HPDE6-E6E7 (cell line): ENCODE results near the gene PARP1.

Experiments
- DNase-seq: peaks from one replicate; pipeline ENCODE4 v3.0.0; 2011; ENCODE audit warnings: missing footprints; ENCODE audit errors: extremely low spot score

Gene PARP1

DNA sequence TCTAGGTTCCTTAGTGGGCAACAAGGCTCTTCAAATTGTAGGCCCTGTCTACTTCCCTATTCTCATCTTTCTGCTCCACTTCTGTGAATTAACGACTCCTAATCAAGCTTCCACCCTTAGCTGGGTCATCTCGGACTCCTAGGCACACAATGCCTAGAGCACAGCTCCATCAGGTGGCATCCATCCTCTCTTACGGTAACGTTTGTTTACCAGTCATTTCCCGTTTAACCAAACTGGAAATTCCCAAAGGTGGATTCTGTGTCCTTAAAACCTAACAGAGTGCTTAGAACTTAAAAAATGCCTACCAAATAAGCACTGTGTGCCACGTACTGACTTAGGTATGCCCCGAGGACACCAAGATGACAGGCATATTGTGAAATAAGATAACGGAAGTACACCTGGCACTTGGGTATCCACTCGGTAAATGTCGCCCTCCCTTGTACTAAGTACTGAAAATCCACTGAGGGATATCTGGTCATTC is 1.5 kb downstream of the PARP1 start:
- DNase-seq, result peak; percentile 33

DNA sequence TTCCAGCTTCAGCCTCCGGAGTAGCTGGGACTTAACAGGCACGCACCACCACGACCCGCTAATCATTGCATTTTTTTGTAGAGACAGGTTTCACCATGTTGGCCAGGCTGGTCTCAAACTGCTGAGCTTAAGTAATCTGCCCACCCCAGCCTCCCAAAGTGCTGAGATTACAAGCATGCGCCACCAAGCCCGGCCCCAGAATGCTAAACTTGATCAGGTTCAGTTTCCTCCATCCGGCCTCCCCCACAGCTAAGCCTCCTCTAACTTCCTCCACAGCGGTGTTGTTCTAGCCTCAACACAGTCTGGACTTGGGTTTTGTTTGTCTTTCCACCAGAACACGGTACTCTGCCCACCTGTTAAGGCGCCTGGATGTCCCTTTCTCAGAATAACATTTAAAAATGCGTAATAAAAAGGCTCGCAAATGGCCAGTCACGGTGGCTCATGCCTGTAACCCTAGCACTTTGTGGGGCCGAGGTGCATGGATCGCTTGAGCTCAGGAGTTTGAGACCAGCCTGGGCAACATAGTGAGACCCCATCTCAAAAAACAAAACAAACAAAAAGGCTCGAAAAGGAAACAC is 2.4 kb downstream of the PARP1 start:
- no peak for DNase-seq

DNA sequence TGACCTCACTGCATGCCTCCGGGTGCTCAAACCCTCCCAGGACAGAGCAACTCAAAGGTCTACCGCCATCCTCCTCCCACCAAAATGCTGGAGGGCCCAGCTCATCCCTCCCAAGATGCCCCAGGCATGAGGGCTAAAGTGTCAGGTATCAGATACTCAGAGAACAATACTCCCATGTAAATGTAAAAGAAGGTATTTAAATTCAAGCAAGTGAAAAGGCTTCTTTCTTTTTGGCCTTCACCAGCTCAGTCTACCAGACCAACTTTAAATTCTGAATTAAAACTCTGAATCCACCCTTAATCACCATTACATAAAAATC is 3.0 kb downstream of the PARP1 start:
- DNase-seq, result no peak

DNA sequence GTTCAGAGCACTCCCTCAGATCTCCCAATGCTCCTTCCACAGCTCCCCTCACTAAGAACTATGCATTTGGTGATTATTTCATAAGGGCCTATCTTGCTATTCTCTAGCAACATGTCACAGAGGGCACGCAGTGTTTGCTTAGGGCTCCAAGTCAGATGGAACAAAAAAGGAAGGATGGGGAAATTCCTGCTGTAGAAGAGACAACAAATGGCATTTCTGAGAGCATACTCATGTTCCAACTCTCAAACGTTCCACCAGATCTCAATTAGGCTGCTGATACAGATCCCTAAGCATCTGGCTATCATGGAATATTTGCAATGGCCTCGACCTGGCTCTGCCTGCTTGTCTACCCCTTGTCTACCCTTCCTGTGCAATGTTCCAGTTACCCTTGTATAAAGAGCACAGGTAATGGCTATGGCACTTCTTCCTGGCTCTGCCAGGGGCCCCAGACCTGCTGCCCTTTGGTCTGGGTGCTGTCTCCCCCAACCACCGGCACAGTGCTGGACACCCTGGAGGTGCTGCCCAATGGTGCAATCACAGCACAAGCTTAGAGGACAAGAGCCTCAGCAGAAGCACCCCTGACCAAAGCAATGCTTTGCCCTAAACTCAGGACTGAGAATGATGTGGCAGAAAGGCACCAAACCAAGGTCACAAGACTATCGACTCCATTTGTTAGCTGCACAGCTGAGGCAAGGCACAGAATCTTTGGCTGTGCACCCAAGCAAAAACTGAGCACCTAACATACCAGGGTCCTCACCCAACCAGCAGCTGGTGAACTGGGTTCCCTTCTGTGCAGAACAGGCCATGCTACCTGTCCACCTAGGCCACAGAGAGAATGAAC is 3.6 kb downstream of the PARP1 start:
- no peak for DNase-seq

DNA sequence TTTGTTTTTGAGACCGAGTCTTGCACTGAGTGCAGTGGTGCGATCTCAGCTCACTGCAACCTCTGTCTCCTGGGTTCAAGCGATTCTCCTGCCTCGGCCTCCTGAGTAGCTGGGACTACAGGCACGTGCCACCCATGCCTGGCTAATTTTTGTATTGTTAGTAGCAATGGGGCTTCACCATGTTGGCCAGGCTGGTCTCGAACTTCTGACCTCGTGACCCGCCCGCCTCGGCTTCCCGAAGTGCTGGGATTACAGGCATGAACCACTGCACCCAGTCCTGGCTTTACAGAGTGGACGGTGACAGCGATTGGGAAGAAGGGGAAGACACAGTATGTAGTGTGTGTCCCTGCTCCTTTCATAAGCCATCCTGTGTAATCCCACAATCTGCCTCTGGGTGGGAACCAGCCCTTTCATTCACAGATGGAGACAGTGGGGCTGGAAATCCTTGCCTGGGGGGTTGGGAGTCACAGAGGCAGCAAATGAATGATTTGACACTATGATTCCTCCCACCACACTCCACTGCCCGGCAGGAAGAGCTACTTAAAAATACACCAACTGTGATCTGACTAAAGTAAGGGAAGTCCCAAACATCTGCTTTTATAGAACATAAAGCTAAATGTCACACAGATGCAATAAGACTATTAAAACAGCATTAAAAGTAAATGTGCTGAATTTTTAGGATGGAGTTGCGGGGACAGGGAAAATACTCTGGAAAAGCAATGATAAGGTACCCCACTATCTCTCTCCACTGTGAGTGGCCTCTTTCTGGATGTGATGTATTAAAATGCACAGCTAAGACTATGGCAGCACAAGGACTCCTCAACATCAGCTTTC is 4.5 kb downstream of the PARP1 start:
- no peak for DNase-seq

DNA sequence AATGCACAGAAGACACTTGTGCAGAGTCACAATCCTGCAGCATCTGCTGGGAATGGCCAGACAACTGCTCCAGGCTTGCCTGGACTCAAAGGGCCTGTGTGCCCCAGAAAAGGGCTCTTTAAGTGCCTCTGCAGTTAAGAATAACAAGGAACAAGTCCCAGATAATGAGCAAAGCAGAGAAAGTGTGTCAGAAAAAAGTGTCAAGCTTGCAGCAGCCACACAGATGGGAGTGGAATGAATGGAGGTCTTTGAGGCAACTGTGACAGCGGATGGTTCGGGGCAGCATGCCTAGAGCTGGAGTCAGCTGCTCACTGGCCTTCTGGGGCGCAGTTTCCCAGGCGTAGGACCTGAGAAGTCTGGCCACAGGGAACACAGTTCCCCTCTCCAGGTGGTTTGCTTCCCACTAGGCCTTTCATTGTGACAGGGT is 5.1 kb downstream of the PARP1 start:
- DNase-seq, result no peak

DNA sequence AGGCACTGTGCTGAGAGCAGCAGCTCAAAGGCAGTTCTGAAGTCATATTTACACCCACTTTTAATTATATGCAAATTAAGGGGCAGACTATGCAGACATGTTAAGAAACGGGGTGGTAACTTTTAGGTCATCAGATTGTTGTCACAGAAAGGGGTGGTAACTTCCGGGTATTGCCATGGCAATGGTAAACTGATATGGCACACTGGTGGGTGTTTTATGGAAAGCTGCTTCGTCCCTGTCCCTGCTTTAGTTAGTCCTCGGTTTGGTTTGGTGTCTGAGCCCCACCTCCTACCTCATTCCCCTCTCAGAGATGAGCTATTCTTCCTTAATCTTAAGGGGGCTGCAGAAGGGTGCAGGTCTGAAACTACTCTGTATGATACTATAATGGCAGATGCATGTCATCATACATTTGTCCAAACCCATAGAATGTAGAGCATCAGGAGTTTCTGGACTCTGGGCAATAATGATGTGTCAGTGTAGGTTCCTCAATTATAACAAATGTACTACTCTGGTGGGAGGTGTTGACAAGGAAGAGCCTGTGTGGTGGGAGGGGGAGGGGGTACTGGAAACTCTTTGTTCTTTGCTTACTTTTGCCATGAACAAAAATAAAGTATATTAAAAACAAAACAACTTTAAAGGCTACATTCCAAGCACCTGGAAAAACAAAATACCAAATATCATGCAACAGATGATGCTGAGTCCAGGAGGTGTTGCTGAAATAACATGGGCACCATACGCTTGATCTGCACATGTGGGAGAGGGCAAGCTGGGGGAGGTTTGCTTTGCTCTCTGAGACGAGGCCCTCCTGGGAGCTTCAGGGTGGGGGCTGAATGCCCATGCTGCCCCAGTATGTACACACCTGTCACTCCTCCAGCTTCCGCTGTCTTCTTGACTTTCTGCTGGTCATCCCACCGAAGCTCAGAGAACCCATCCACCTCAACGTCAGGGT is 6.3 kb downstream of the PARP1 start:
- DNase-seq, result no peak

DNA sequence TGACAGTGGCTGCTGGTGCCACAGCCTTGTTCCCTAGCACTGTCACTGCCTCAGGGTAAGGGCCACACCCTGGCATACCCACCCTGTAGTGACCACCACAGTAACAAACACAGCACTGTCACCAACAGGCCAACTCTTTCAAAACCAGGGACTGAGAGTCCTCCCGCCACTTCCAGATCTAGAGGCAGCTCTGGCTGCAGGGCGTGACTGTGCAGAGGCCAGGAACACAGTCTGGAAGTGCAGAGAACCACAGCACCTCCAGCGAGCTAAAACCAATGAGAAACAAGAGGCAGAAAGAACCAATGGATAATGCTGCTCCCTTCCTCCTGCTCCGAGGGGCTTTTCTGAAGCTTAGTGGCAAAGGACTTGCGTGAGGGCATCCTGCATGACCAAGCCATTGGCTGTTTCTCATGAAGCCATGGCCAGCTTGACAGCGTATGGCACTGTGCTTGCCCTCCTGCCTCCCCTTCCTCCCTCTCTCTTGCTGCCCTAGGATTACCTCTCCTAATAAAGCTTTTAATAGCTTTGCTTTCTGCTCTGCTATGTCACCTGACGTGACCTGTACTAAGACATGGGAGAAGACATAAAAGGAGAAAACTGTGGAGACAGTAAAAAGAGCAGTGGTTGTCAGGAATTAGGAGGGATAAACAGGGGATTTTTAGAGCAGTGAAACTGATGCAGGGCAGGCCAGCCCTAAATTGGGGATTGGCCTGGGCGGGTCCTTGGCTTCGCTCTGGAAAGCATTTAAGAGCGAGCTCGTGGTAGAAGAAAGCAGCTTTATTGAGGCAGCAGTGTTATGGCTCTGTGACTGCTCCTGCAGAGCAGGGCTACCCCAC is 7.2 kb downstream of the PARP1 start:
- DNase-seq, result no peak

DNA sequence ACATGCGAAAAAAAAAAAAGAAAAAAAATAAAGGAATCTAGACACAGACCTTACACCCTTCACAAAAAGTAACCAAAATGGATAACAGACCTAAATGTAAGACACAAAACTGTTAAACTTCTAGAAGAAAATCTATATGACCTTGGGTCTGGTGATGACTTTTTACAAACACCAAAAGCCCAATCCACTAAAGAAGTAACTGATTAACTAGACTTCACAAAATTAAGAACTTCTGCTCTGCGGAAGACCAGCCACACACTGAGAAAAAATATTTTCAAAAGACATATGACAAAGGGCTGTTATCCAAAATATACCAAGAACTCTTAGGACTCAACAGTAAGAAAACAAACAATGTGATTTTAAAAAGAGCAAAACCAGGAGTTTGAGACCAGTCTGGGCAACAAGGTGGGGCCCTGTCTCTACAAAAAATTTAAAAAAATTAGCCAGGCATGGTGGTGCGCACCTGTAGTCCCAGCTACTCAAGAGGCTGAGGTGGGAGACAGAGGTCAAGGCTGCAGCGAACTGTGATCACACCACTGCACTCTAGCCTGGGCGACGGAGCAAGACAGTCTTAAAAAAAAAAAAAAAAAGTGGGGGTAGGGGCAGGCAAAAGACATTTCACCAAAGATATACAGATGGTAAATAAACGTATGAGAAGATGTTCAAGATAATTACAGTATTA is 9.8 kb downstream of the PARP1 start:
- DNase-seq, result no peak

DNA sequence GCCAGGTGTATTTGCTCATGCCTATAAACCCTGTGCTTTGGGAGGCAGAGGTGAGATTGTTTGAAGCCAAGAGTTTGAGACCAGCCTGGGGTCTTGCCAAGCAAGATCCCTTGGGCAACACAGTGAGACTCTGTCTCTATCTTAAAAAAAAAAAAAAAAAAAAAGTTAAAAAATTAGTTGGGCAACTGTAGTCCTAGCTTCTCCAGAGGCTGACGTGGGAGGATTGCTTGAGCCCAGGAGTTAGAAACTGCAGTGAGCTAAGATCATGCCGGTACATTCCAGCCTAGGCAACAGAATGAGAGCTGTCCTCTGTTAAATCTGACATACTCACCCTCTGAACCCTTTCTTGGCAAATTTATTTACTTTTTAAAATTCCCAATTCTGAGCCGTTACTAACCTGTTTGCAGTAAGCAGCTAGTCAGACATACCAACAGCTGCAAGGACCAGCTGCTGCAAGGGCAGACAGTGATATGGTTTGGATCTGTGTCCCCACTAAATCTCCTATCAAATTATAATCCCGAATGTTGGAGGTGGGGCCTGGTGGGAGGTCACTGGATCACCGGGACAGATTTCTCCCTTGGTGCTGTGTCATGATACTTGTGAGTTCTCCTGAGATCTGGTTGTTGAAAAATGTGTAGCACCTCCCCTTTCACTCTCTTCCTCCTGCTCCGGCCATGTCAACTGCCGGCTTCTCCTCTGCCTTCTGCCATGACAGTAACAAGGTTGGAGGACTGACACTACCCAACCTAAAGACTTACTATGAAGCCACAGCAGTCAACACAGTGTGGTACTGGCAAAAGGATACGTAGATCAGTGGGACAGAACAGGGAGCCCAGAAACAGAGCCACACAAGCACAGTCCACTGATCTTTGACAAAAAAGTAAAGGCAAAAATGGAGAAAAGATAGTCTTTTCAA is 10.6 kb downstream of the PARP1 start:
- DNase-seq, result no peak

DNA sequence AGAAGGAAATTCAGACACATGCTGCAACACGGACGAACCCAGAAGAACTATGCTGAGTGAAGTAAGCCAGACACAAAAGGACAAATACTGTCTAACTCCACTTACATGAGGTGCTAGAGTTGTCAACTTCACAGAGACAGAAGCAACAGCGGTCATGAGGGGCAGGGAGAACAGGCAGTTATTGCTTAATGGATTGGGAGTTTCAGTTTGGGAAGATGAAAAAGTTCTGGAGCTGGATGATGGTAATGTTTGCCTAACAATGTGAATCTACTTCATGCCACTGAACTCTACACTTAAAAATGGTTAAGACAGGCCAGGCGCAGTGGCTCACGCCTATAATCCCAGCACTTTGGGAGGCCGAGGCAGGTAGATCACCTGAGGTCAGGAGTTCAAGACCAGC is 12.1 kb downstream of the PARP1 start:
- DNase-seq, result no peak

DNA sequence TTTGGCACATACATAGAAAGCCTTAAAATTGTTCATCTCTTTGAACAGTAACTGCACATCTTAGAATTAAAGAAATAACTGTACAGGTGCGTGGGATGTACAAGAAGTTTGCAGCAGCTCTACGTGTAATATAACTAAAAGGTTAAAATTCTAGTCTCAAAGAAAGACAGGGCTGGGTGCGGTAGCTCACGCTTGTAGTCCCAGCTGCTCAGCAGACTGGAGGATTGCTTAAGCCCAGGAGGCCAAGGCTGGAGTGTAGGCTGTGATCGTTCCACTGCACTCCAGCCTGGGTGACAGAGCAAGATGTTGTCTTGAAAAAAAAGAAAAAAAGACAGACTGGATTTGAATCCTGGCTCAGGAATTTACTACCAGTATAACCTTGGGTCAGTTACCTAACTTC is 13.4 kb downstream of the PARP1 start:
- no peak for DNase-seq

DNA sequence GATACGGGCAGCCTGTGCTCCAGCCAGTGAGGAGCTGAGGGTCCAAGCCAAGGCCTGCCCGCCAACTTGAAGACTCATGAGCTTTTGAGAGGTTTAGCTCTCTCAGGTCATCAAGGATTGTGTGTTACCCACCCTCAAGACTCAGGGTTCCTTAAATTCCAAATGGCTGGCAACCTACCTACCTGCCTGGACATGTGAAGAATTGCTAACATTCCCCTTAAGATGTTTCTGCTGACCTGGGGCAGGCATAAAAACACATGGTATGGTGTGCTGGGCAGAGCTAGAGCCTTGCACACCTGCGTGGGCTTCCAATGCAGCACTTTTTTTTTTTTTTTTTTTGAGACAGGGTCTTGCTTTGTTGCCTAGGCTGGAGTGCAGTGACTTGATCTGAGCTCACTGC is 17.2 kb downstream of the PARP1 start:
- no peak for DNase-seq

DNA sequence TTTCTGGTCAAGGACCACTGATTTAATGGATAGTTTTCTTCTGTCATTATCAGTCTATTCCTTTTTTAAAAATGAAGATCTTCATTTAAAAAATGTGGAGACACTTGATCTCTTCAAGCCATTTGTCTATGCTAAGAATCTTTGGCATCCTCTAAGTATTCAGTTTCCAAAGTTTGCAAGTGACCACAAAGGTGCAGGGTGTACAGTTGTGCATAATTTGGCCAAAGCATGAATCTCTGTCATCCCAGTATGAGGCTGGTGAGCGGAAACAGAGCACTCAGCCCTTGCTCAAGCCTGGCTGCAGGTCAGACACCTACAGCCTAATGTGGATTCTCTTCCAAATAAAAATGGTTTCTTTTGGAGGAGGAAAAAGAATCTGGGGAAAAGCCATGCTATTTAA is 19.8 kb downstream of the PARP1 start:
- DNase-seq, result no peak

DNA sequence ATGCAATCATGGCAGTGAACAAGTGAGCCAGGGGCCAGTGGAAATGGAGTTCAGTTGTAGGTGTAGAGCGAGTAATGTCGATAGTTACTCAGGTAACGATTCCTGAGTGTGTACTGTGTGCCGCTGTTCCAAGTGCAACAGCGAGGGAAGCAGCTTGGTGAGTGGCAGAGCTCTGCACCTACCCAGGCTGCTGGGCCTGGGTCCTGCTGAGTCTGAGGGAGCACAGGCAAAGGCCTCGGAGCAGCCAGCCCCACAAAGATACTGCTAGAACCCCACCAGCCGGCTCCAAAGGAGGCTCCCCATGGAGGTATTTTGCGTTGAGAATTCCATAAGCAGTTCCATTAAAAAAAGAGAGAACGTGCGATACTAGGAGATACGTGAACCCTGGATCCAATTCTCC is 23.2 kb downstream of the PARP1 start:
- DNase-seq, result no peak

DNA sequence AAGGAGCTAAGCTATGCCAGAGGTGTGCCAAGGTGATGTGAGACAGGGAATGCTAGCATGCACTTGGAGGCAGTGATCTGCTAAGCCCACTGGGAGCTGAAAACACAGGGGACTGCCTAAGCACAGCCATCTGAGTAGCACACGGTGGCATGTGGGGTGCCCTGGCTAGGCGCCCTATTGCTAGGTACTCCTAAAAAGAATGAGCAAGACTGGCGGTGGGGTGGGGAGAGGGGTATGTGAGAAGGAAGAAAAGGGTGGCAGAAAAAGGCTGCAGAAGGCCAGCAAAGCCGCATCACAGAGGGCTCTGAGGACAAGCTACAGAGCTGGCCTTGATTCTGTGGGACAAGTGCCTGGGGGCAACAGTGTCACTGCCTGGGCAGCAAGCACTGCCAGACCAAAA is 23.9 kb downstream of the PARP1 start:
- DNase-seq, result no peak

DNA sequence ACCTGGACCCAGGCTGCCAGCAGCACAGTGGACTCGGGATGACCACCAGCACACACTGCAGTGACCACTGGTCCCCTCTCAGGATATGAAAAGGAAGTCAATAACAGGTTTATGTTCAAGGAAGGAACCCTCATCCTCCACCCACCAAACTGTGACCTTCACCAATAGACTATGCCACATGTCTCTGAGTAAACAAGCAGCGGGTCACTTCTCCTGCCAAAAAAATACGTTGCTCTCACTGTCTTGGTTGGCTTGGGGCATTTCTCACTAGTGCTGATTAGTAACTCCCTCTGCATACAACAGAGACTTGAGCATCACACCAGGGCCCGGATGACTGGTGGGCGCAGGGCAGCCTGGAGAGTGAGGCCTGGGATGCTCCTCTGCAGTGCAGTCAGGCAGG is 25.9 kb downstream of the PARP1 start:
- no peak for DNase-seq

DNA sequence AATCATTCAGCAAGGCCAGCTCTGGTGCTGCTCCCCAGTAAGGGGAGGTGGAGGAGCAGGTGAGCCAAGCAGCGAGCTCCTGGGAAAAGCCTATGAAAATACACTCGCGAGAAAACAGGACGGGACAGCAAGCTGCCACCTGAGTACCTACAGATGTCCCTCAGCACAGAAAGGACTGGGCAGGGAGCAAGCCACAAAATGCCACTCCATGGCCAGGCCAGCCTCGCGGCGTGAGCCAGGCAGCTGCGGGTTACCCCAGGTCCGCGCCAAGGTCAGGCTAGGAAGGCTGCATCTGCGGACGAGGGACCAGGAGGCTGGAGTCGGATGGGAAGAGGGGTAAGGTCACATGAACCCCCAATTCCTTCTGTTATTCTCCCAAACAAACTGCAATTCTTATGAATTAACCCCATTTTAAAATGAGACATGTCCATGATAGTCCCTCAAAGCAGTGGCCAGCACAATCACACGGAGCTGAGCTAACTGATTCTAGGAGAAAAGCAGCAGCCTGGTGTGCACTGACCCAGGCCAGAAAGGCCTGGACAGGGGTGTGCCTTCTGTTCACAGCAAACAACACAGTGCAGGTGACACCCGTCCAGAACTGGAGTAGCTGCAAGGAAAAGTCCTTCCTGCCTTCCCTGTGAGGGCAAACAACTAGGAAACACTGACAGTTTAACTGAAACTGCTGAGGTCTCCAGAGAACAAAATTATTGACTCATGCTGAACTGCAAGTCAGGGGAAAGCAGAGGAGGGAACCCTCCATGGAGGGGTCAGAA is 26.5 kb downstream of the PARP1 start:
- DNase-seq, result no peak
